ENCODE results near the gene ADD2. TPM values are rescaled to one million over a fixed set of nuclear protein-coding genes. Genes with fewer than 3 reads are reported as not detected.
"Not testable (repeated sequence)": the region's sequence is repeated elsewhere in the genome, so short reads cannot be mapped to it uniquely, and the experiment has no call there.

The ADD2 gene
- total RNA-seq, 6 experiments from 2014 or later, result not detected

- no peaks in the 10 kb centered on the region for H3K36me3 Mint-ChIP-seq (ENCODE audit: low read depth)
- H3K27ac Mint-ChIP-seq, result no peak overlapping the region
- no peak for DNase-seq
- H3K27me3 Mint-ChIP-seq (ENCODE audit: insufficient read depth), result peaks cover 41% of the 10 kb centered on the region
- peaks cover 7% of the 10 kb centered on the region; the same call in 1 of the 2 replicates for H3K9me3 Mint-ChIP-seq
- H3K4me3 Mint-ChIP-seq, result no peak overlapping the region
- TF ChIP-seq, protein P1, sequence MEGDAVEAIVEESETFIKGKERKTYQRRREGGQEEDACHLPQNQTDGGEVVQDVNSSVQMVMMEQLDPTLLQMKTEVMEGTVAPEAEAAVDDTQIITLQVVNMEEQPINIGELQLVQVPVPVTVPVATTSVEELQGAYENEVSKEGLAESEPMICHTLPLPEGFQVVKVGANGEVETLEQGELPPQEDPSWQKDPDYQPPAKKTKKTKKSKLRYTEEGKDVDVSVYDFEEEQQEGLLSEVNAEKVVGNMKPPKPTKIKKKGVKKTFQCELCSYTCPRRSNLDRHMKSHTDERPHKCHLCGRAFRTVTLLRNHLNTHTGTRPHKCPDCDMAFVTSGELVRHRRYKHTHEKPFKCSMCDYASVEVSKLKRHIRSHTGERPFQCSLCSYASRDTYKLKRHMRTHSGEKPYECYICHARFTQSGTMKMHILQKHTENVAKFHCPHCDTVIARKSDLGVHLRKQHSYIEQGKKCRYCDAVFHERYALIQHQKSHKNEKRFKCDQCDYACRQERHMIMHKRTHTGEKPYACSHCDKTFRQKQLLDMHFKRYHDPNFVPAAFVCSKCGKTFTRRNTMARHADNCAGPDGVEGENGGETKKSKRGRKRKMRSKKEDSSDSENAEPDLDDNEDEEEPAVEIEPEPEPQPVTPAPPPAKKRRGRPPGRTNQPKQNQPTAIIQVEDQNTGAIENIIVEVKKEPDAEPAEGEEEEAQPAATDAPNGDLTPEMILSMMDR (IDR thresholded peaks at IDR 0.05), result no peak
- no peaks in the 10 kb centered on the region for H3K4me1 Mint-ChIP-seq (ENCODE audit: low read depth)
These were observed 137.2 kb downstream of the ADD2 start for GRCh38 chr2:70630761-70631160.

DNA sequence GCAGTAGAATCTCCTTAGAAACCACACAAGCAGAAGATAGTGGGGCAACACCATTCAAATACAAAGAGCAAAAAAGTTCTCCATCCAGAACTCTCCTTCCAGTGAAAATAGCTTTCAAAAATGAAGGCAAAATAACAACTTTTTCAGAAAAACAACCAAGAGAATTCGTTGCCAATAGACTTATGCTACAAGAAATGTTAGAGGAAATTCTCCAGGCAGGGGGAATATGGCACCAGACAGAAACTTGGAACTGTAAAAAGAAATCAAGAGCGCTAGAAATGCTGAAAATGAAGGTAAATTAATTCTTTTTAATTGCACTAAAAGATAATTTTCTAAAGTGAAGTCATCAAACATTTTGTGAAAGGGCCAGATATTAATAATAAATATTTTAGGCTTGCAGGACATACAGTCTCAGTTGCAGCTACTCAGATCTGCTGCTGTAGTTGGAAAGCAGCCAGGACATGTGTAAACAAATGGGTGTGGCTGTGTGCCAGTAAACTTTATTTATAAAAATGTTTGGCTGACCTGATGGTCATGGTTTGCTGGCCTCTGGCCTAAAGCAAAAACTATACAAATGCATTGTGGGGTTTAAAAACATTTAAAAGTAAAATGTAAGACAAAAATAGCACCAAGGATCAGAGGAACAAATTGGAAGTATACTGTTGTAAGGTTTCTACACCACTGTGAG is 140.6 kb downstream of the ADD2 start:
- Mint-ChIP-seq H3K36me3 (ENCODE audit: low read depth) (no peaks in the 10 kb centered on the region), H3K27ac (no peak overlapping the region), H3K4me3 (no peak overlapping the region), H3K27me3 (ENCODE audit: insufficient read depth) (peaks cover 37% of the 10 kb centered on the region), H3K9me3 (no peaks in the 10 kb centered on the region), H3K4me1 (ENCODE audit: low read depth) (no peaks in the 10 kb centered on the region)
- TF ChIP-seq, protein P1 (IDR thresholded peaks at IDR 0.05), result no peak
- no peak for DNase-seq

- H3K36me3 Mint-ChIP-seq (ENCODE audit: low read depth), result no peaks in the 10 kb centered on the region
- H3K27ac Mint-ChIP-seq, result no peak overlapping the region
- no peaks in the 10 kb centered on the region for H3K4me1 Mint-ChIP-seq (ENCODE audit: low read depth)
These were observed 141.6 kb downstream of the ADD2 start for GRCh38 chr2:70626254-70626990.

GRCh38 chr2:70621536-70621935 is 146.5 kb downstream of the ADD2 start:
- H3K4me1 Mint-ChIP-seq (ENCODE audit: low read depth); H3K36me3 Mint-ChIP-seq (ENCODE audit: low read depth); DNase-seq; H3K27ac Mint-ChIP-seq; H3K9me3 Mint-ChIP-seq; H3K4me3 Mint-ChIP-seq: not testable (repeated sequence)
- peaks cover 37% of the 10 kb centered on the region for H3K27me3 Mint-ChIP-seq (ENCODE audit: insufficient read depth)

More at GRCh38 chr2:70626254-70626990, 141.6 kb downstream of the ADD2 start:
- TF ChIP-seq, protein P1 (IDR thresholded peaks at IDR 0.05), result no peak
- no peak for DNase-seq
- Mint-ChIP-seq H3K27me3 (ENCODE audit: insufficient read depth) (peaks cover 42% of the 10 kb centered on the region), H3K4me3 (no peak overlapping the region), H3K9me3 (no peaks in the 10 kb centered on the region)

GRCh38 chr2:70620020-70620419 is 148.0 kb downstream of the ADD2 start:
- TF ChIP-seq, protein P1 (IDR thresholded peaks at IDR 0.05), result no peak
- no peak overlapping the region for H3K27ac Mint-ChIP-seq
- H3K27me3 Mint-ChIP-seq (ENCODE audit: insufficient read depth), result peaks cover 31% of the 10 kb centered on the region
- no peaks in the 10 kb centered on the region for H3K9me3 Mint-ChIP-seq
- H3K4me3 Mint-ChIP-seq, result no peak overlapping the region
- no peak for DNase-seq
- no peaks in the 10 kb centered on the region for H3K36me3 Mint-ChIP-seq (ENCODE audit: low read depth)
- H3K4me1 Mint-ChIP-seq (ENCODE audit: low read depth), result no peaks in the 10 kb centered on the region

DNA sequence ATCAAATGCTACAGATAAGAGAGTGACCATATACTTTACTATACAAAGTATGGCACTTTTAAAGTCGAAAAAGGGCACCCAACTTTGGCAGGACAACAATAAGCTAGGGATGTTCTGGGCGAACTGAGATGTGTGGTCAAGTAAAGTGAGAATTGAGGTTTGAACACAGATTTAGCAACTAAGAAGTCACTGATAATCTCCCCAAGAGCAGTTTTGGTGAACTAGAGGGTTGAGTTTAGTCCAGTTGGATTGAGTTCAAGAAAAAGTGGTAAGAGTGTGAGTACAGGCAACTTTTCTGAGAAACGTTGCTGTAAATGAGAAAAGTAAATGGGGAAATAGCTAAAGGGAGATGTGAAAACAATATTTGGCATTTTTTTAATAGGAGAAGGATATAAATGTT is 148.8 kb downstream of the ADD2 start:
- TF ChIP-seq, protein P1 (IDR thresholded peaks at IDR 0.05), result no peak
- Mint-ChIP-seq H3K4me1 (ENCODE audit: low read depth) (no peaks in the 10 kb centered on the region), H3K4me3 (no peak overlapping the region), H3K27me3 (ENCODE audit: insufficient read depth) (peaks cover 31% of the 10 kb centered on the region), H3K36me3 (ENCODE audit: low read depth) (no peaks in the 10 kb centered on the region), H3K9me3 (no peaks in the 10 kb centered on the region), H3K27ac (no peak overlapping the region)
- DNase-seq, result no peak
